GM23248 (cell line): Measurements from ENCODE around the gene KNSTRN. TPM values are rescaled to one million over a fixed set of nuclear protein-coding genes. Genes with fewer than 3 reads are reported as not detected.

ENCODE experiments used
- DNase-seq: peaks from one replicate; pipeline ENCODE4 v3.0.0-alpha.2; 2015
- H2AFZ ChIP-seq: fragments of 200-600 bp; sonication (generic); 2 replicates; pipeline ENCODE4 v1.6.1; 2016; ENCODE audit warnings: antibody characterized with exemption
- H3F3A ChIP-seq: fragments of 200-600 bp; sonication (generic); 2 replicates; pipeline ENCODE4 v1.6.1; 2016; ENCODE audit warnings: mild to moderate bottlenecking, antibody characterized with exemption, mixed run types; ENCODE audit not compliant: insufficient read depth
- H3K27ac ChIP-seq: fragments of 200-600 bp; sonication (generic); 2 replicates; pipeline ENCODE4 v1.5.1; 2016; ENCODE audit warnings: mild to moderate bottlenecking
- H3K27me3 ChIP-seq: fragments of 200-600 bp; sonication (generic); replicated peaks from 2 replicates; pipeline ENCODE4 v1.6.1; 2016; ENCODE audit warnings: mild to moderate bottlenecking; ENCODE audit not compliant: insufficient read depth
- H3K36me3 ChIP-seq: fragments of 200-600 bp; sonication (generic); 2 replicates; pipeline ENCODE4 v1.6.1; 2016; ENCODE audit warnings: low read depth, mild to moderate bottlenecking
- H3K4me1 ChIP-seq: fragments of 200-600 bp; sonication (generic); 2 replicates; pipeline ENCODE4 v1.6.1; 2016; ENCODE audit warnings: mild to moderate bottlenecking; ENCODE audit not compliant: insufficient read depth
- H3K4me2 ChIP-seq: fragments of 200-600 bp; sonication (generic); one replicate; pipeline ENCODE4 v1.6.1; 2016; ENCODE audit warnings: mild to moderate bottlenecking; ENCODE audit not compliant: unreplicated experiment
- H3K4me3 ChIP-seq: fragments of 200-600 bp; sonication (generic); 2 replicates; pipeline ENCODE4 v1.5.1; 2016; ENCODE audit warnings: mild to moderate bottlenecking
- H3K79me2 ChIP-seq: fragments of 200-600 bp; sonication (generic); 2 replicates; pipeline ENCODE4 v1.6.1; 2016; ENCODE audit warnings: mild to moderate bottlenecking; ENCODE audit not compliant: insufficient read depth
- H3K9ac ChIP-seq: fragments of 200-600 bp; sonication (generic); 2 replicates; pipeline ENCODE4 v1.6.1; 2016; ENCODE audit warnings: mild to moderate bottlenecking
- H3K9me2 ChIP-seq: fragments of 200-600 bp; sonication (generic); 2 replicates; pipeline ENCODE4 v1.6.1; 2016; ENCODE audit warnings: mixed run types, mild to moderate bottlenecking, moderate library complexity; ENCODE audit not compliant: insufficient read depth
- H3K9me3 ChIP-seq: fragments of 200-600 bp; sonication (generic); one replicate; pipeline ENCODE4 v1.6.1; 2017; ENCODE audit warnings: low read depth
- H4K20me1 ChIP-seq: fragments of 200-600 bp; sonication (generic); 2 replicates; pipeline ENCODE4 v1.6.0; 2016; ENCODE audit not compliant: insufficient read depth
- EZH2 ChIP-seq: fragments of 200-600 bp; sonication (generic); IDR thresholded peaks from 2 replicates; pipeline ENCODE4 v1.6.1; 2018; ENCODE audit warnings: antibody characterized with exemption, mild to moderate bottlenecking; ENCODE audit not compliant: insufficient read depth, poor library complexity, severe bottlenecking
- EZH2phosphoT487 ChIP-seq: fragments of 200-600 bp; sonication (generic); IDR thresholded peaks from 2 replicates; pipeline ENCODE4 v1.6.1; 2018; ENCODE audit warnings: antibody characterized with exemption, moderate library complexity, mild to moderate bottlenecking, low read depth; ENCODE audit not compliant: insufficient read depth
- WGBS, 2 experiments: methylation state at CpG; one replicate each; pipeline ENCODE4 v1.1.6; 2015 to 2017; ENCODE audit warnings: low lambda C conversion rate in 2 of 2, low coverage in 1 of 2; ENCODE audit errors: missing lambda C conversion rate in 2 of 2; 5-methylcytosine and 5-hydroxymethylcytosine counted together
- in situ Hi-C: fragments of 300-500 bp; cut with MboI; formaldehyde crosslinking; loops from 2 replicates; pipeline ENCODE4 v1.15.0; 2020
- polyA plus RNA-seq: library from polyadenylated mRNA; unstranded; fragments of >200 nt; fragmentation: Nextera tagmentation; extraction: Ambion mirVana; gene quantifications from 2 replicates; pipeline ENCODE4 v1.2.1, GENCODE V29; 2016
- total RNA-seq: library from RNA; depleted of rRNA; stranded (reverse); fragments of >200 nt; shearing (Covaris generic); gene quantifications from 2 replicates; pipeline ENCODE4 v1.2.3, GENCODE V29; 2014

KNSTRN gene
- total and polyA plus RNA-seq, 2 experiments from 2014 or later, result 31.1 to 37.7 TPM

DNA sequence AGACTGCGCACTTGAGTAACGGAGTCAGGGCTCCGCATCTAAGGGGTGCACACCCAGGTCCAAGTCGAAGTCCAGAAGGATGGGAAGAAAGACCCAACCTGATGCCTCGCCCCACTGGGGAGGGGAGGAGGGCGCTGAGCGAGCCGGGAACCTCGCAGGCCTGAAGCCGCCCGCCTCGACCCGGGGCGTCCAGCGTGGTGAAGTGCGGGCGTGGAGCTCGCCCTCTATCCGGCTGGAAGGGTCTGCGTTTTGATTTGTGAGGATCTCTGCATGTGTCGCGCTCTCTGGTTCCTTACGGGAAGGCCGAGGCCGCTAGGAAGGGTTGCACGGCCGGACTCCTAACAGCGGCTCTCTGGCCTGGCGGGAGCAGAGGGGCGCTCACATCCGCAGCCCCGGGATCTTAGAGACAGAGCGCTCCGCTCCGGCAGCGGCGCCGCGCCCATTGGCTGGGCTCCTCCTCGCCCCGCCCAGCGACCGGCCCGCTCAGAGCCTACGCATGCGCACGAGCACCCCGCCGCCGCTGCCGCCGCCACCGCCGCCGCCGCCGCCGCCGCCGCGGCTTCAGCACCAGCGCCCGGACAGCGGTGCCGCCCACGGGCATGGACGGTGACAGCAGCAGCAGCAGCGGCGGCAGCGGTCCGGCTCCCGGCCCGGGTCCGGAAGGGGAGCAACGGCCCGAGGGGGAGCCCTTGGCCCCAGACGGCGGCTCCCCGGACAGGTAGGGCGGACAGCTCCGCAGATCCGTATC is 24.6 kb upstream of the KNSTRN start, which contains the start of gene DISP2:
TSS of gene DISP2 (plus strand) at position 497 of the 748 bp plus-strand sequence. CDS start at position 600, 103 bp downstream.
- H3K4me1 ChIP-seq, result no peaks in the 10 kb centered on the region
- DNase-seq, result peak; percentile 93
- H3K9ac ChIP-seq, result no peak within 1 kb of the TSS
- no peaks in the 10 kb centered on the region for H3K36me3 ChIP-seq
- in situ Hi-C loops, result no loop called here
- H3K27me3 ChIP-seq, result peaks cover 4% of the 10 kb centered on the region; the same call in 1 of the 2 replicates
- H3K9me3 ChIP-seq, result no peaks in the 10 kb centered on the region
- H4K20me1 ChIP-seq, result no peaks in the 10 kb centered on the region
- 5 to 10% methylated on average over 38 to 70 of the region's 82 CpGs for WGBS, 2 experiments
- no peaks in the 10 kb centered on the region for H3K9me2 ChIP-seq
- TF ChIP-seq EZH2phosphoT487 (no peak), EZH2 (no peak)
- H3F3A ChIP-seq, result no peaks in the 10 kb centered on the region
- H3K27ac ChIP-seq, result no peak within 1 kb of the TSS
- H3K4me3 ChIP-seq, result peak within 1 kb of the TSS; percentile 77
- peak within 1 kb of the TSS; percentile 93 for H2AFZ ChIP-seq
- H3K79me2 ChIP-seq, result no peaks in the 10 kb centered on the region
- H3K4me2 ChIP-seq, result peak within 1 kb of the TSS; percentile 93

DNA sequence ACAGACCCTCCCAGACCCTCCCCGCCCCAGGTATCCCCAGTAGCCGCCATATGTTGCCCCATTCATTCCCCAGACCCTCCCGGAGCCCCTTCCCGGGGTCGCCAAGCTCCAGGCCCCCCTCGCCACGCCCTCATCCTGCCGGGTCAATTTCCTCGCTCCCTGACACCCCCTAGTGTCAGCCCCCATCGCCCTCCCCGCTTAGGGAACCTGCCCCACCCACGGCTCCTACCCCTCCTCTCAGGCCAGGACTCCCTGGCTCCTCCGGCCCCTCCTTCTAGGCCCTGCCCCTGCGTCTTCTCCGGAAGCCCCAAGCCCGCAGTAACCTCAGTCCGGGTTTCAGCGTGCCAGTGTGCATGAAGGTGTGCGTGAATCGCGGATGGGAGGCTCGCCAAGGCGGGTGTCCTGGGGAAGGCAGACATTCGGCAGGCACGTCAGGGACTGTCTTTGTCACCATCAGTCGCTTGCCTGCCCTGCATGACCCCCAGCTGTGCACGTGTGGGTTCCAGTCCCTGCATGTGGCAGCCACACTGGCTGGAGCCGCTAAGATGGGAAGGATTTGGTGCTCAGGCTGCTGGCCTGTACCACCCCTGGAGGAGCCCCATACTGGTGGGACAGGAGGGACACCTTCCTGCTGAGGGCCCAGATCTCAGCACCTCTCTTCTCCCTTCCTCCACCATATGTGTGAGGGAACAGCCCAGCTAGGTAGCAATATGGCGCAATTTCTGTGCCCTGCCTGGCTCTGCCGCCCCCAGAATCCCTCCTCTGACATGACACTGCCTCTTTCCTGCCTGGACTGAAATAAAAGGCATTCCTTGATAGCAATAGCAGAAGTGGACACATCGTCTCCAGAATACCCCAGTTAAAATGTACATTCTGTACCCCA is 23.8 kb upstream of the KNSTRN start:
- no peak for DNase-seq
- Histone ChIP-seq H3K4me2 (peak overlapping the region; percentile 81), H3K9me3 (no peaks in the 10 kb centered on the region), H3K36me3 (no peaks in the 10 kb centered on the region), H3K9ac (no peak overlapping the region), H3K27ac (no peak overlapping the region), H2AFZ (no peak overlapping the region), H3K9me2 (no peaks in the 10 kb centered on the region), H3K27me3 (peaks cover 4% of the 10 kb centered on the region; the same call in 1 of the 2 replicates), H3F3A (no peaks in the 10 kb centered on the region), H3K4me3 (peak overlapping the region; percentile 77), H3K4me1 (no peaks in the 10 kb centered on the region), H3K79me2 (no peaks in the 10 kb centered on the region), H4K20me1 (no peaks in the 10 kb centered on the region)
- 8 to 11% methylated on average over 19 to 29 of the region's 31 CpGs for WGBS, 2 experiments
- in situ Hi-C loops, result no loop called here
- TF ChIP-seq EZH2phosphoT487 (no peak), EZH2 (no peak)

DNA sequence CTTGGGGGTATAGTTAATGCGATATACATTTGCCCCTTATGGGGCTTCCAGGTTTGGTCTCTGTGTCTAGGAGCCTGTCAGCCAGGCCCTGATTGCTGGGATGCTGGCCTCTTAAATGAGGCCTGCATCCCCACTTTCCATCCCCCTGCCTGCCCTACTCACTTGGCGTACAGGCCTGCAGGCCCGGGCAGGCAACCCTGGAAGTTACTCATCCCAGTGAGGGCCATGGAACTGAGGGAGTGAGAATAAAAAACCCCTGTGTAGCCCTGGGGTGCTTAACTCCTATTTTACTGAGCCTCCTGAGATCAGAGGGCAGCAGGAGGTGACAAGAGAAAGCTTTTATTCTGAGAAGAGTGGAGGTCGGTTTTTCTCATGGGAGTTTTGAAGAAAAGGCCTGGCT is 22.5 kb upstream of the KNSTRN start:
- TF ChIP-seq EZH2phosphoT487, result no peak
- TF ChIP-seq EZH2, result no peak
- in situ Hi-C loops, result no loop called here
- Histone ChIP-seq H3K4me2 (no peak overlapping the region), H3K36me3 (no peaks in the 10 kb centered on the region), H3K9ac (no peak overlapping the region), H3K27ac (no peak overlapping the region), H3K27me3 (peaks cover 4% of the 10 kb centered on the region; the same call in 1 of the 2 replicates), H3F3A (no peaks in the 10 kb centered on the region), H4K20me1 (no peaks in the 10 kb centered on the region), H2AFZ (no peak overlapping the region), H3K9me3 (no peaks in the 10 kb centered on the region), H3K79me2 (no peaks in the 10 kb centered on the region), H3K4me3 (no peak overlapping the region), H3K4me1 (no peaks in the 10 kb centered on the region), H3K9me2 (no peaks in the 10 kb centered on the region)
- 76 to 79% methylated on average over 4 of the region's 4 CpGs for WGBS, 2 experiments
- no peak for DNase-seq

DNA sequence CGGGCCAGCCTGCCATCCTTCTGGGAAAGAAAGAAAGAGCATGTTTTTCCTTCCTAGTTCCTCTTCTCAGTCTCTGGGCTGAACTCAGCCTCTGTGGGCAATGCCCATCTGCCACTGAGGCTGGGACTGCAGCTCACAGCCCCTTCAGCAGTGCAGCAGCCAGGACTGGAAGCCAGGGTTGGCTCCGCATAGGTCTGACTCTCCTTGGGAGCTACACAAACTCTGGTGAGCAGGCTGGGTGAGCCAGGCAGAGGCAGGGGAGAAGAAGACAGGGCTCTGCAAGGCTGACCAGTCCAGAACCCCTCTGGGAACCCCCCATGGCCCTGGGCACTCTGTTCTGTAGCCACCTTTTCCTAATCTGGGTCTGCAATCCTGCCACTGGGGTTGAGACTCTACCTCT is 20.9 kb upstream of the KNSTRN start:
- Histone ChIP-seq H3K9me2 (no peaks in the 10 kb centered on the region), H3K79me2 (no peaks in the 10 kb centered on the region), H3K27ac (no peak overlapping the region), H3K36me3 (no peaks in the 10 kb centered on the region), H3K9ac (no peak overlapping the region), H3K4me2 (no peak overlapping the region), H4K20me1 (no peaks in the 10 kb centered on the region), H3K9me3 (no peaks in the 10 kb centered on the region), H3K4me3 (no peak overlapping the region), H3K4me1 (no peaks in the 10 kb centered on the region), H2AFZ (no peak overlapping the region), H3F3A (no peaks in the 10 kb centered on the region), H3K27me3 (peaks cover 4% of the 10 kb centered on the region; the same call in 1 of the 2 replicates)
- no peak for TF ChIP-seq EZH2phosphoT487
- WGBS, 2 experiments, result 24 to 43% methylated on average over 2 of the region's 2 CpGs
- in situ Hi-C loops, result no loop called here
- no peak for DNase-seq
